Ectodermal cell (in vitro differentiated cells): ENCODE measurements around the gene GALR2.

Source experiments
- H3K27ac ChIP-seq: 2 replicates; pipeline ENCODE4 v1.7.0; 2013; ENCODE audit warnings: mild to moderate bottlenecking, low read depth, low read length; ENCODE audit not compliant: insufficient read depth, poor library complexity, severe bottlenecking
- H3K27me3 ChIP-seq: 2 replicates; pipeline ENCODE4 v1.7.0; 2013; ENCODE audit warnings: mild to moderate bottlenecking, low read length; ENCODE audit not compliant: insufficient read depth, control insufficient read depth, poor library complexity, severe bottlenecking
- H3K36me3 ChIP-seq: one replicate; pipeline ENCODE4 v1.7.0; 2013; ENCODE audit warnings: low read length; ENCODE audit not compliant: control insufficient read depth, insufficient read depth
- H3K4me1 ChIP-seq: one replicate; pipeline ENCODE4 v1.7.0; 2013; ENCODE audit warnings: low read length; ENCODE audit not compliant: control insufficient read depth, insufficient read depth
- H3K4me3 ChIP-seq: 2 replicates; pipeline ENCODE4 v1.7.0; 2013; ENCODE audit warnings: low read depth, low read length, control low read depth; ENCODE audit not compliant: insufficient read depth
- H3K9me3 ChIP-seq: 2 replicates; pipeline ENCODE4 v1.7.0; 2013; ENCODE audit warnings: mild to moderate bottlenecking, low read length, moderate library complexity; ENCODE audit not compliant: control insufficient read depth
- WGBS, 2 experiments: methylation state at CpG; one replicate each; pipeline ENCODE4 v1.1.7; 2013; ENCODE audit warnings: missing lambda C conversion rate in 2 of 2; 5-methylcytosine and 5-hydroxymethylcytosine counted together

GALR2 gene

GRCh38 chr17:76097716-76098295 lies 23.2 kb downstream of the GALR2 start:
- H3K4me1 ChIP-seq, result no peaks in the 10 kb centered on the region
- H3K36me3 ChIP-seq, result peaks cover 52% of the 10 kb centered on the region
- H3K4me3 ChIP-seq, result no peak overlapping the region
- no peaks in the 10 kb centered on the region for H3K27me3 ChIP-seq
- 93 to 95% methylated on average over 19 of the region's 19 CpGs for WGBS, 2 experiments
- H3K27ac ChIP-seq, result no peak overlapping the region
- no peaks in the 10 kb centered on the region for H3K9me3 ChIP-seq

DNA sequence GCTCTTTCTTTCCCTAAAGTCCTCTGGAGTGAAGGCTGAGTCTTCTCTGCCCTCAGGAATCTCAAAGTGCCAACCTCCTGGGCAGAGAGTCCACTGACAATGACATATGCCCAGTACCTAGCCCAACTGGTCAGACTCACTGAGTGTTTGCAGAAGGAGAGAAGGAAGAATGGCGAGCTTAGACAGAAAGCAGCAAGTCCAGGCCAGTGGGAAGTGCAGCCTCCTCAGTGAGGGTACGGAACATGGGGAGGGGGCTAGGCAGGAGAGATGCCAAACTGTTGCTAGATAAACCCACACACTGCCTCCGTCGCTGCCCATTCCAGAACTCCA lies 28.3 kb downstream of the GALR2 start:
- Histone ChIP-seq H3K4me1 (peaks cover 6% of the 10 kb centered on the region), H3K27me3 (no peaks in the 10 kb centered on the region), H3K4me3 (peak overlapping the region; percentile 91), H3K9me3 (no peaks in the 10 kb centered on the region), H3K36me3 (peaks cover 13% of the 10 kb centered on the region), H3K27ac (no peak overlapping the region)
- 8 to 12% methylated on average over 4 of the region's 4 CpGs for WGBS, 2 experiments

GRCh38 chr17:76103274-76104139 lies 28.9 kb downstream of the GALR2 start, which contains the start of gene EXOC7:
EXOC7 (minus strand) TSS chr17:76103787; CDS start chr17:76103692, 95 bp downstream.
- Histone ChIP-seq H3K4me1 (peaks cover 6% of the 10 kb centered on the region), H3K27me3 (no peaks in the 10 kb centered on the region), H3K36me3 (peaks cover 12% of the 10 kb centered on the region), H3K27ac (peak within 1 kb of the TSS; percentile 82), H3K4me3 (peak within 1 kb of the TSS; percentile 91), H3K9me3 (no peaks in the 10 kb centered on the region)
- WGBS, 2 experiments, result 8% methylated on average over 55 of the region's 55 CpGs

DNA sequence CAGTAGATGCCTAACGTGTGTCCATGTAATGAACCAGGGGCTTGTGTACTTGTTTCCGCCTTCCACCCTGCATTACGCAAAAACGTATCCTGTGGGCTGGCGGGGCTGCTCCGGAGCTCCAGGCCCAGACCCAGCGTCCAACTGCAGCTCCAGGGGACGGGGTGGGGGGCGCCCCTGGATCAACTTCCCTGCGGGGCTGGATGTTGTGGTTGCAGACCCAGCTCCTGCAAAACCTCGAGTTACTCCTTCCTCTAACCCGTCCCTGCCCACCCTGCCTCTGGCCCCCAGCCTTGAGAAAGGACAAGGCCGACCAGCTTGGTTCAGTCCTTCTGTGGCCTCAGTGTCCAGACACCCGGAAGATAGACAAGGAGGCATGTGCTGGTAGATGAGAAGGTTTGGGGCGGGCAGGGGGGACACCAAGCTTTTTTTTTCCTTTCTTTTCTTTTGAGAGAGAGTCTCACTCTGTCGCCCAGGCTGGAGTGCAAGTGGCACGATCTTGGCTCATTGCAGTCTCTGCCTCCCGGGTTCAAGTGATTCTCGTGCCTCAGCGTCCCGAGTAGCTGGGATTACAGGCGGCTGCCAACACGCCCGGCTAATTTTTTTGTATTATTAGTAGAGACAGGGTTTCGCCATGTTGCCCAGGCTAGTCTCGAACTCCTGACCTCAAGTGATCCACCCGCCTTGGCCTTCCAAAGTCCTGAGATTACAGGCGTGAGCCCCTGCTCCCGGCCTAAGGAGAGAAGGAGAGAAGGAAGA lies 29.7 kb downstream of the GALR2 start:
- WGBS, 2 experiments, result 91% methylated on average over 29 of the region's 29 CpGs
- H3K4me3 ChIP-seq, result peak overlapping the region; percentile 91

DNA sequence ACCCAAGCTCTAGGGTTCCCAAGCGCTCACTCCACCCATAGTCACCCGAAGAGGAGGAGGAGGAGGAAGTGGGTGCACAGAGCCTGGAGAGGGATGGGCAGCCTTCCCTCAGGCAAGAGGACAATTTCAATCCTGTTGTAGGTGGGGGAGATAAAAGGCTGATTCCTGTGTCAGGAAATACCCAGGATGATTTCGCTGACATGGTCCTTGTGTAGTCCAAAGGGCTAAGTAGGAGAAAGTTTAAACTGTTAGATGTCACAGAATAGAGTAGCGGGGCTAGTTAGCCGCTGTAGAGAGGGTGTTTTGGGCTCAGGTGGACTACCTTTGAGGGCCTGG lies 30.3 kb downstream of the GALR2 start:
- Histone ChIP-seq H3K4me1 (peaks cover 6% of the 10 kb centered on the region), H3K27ac (no peak overlapping the region), H3K27me3 (no peaks in the 10 kb centered on the region), H3K9me3 (no peaks in the 10 kb centered on the region), H3K4me3 (no peak overlapping the region), H3K36me3 (peaks cover 11% of the 10 kb centered on the region)
- 79 to 93% methylated on average over 4 to 5 of the region's 5 CpGs for WGBS, 2 experiments

More for the DNA sequence above, 29.7 kb downstream of the GALR2 start:
- Histone ChIP-seq H3K27ac (peak overlapping the region; percentile 82), H3K27me3 (no peaks in the 10 kb centered on the region), H3K36me3 (peaks cover 12% of the 10 kb centered on the region), H3K9me3 (no peaks in the 10 kb centered on the region), H3K4me1 (peaks cover 6% of the 10 kb centered on the region)

DNA sequence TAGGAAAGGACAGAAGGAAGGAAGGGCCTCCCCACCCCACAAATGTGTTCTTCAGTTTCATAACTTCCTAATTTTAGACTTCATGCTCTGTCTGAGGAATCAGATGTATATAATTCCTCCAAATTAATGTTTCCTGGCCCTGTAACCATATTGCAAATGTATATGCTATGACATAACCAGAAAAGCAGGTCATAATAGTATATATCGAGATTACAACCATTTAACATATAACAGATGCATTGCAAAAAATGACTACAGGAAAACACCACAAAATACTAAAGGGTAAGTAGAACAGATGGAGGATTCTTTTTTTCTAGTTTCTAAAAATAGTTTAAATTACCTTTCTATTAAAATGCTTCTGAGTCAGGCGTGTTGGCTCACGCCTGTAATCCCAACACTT lies 32.1 kb downstream of the GALR2 start:
- no peak overlapping the region for H3K4me3 ChIP-seq
- no peaks in the 10 kb centered on the region for H3K9me3 ChIP-seq
- no peaks in the 10 kb centered on the region for H3K36me3 ChIP-seq
- H3K4me1 ChIP-seq, result peaks cover 6% of the 10 kb centered on the region
- H3K27me3 ChIP-seq, result no peaks in the 10 kb centered on the region
- WGBS, 2 experiments, result 95 to 98% methylated on average over 2 to 3 of the region's 3 CpGs
- H3K27ac ChIP-seq, result no peak overlapping the region

DNA sequence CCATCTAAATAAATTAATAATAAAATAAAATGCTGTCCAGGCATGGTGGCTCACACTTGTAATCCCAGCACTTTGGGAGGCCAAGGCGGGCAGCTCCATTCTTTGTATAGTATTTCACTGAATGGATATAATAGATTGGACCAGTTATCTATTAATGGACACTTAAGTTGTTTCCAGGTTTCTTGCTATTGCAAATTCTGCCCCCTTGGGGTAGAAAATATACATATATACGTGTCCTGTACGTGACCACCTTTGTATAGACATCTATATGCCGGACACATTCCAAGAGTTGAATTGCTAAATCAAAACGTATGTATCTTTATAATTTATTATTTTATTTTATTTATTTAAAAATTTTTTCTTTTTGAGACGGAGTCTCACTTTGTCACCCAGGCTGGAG lies 32.9 kb downstream of the GALR2 start:
- 95 to 96% methylated on average over 3 to 5 of the region's 6 CpGs for WGBS, 2 experiments
- Histone ChIP-seq H3K4me1 (peaks cover 6% of the 10 kb centered on the region), H3K36me3 (no peaks in the 10 kb centered on the region), H3K27ac (no peak overlapping the region), H3K9me3 (no peaks in the 10 kb centered on the region), H3K27me3 (no peaks in the 10 kb centered on the region), H3K4me3 (no peak overlapping the region)

GRCh38 chr17:76111956-76112355 lies 37.4 kb downstream of the GALR2 start:
- Histone ChIP-seq H3K4me3 (no peak overlapping the region), H3K4me1 (no peaks in the 10 kb centered on the region), H3K27me3 (no peaks in the 10 kb centered on the region), H3K9me3 (no peaks in the 10 kb centered on the region), H3K27ac (no peak overlapping the region), H3K36me3 (no peaks in the 10 kb centered on the region)
- WGBS, 2 experiments, result 93 to 99% methylated on average over 2 of the region's 2 CpGs

- WGBS, 2 experiments, result 83 to 94% methylated on average over 7 of the region's 7 CpGs
Observed at GRCh38 chr17:76115138-76115754, 40.7 kb downstream of the GALR2 start.

More at GRCh38 chr17:76115138-76115754, 40.7 kb downstream of the GALR2 start:
- Histone ChIP-seq H3K9me3 (no peaks in the 10 kb centered on the region), H3K4me1 (peaks cover 6% of the 10 kb centered on the region), H3K36me3 (no peaks in the 10 kb centered on the region), H3K4me3 (no peak overlapping the region), H3K27ac (no peak overlapping the region), H3K27me3 (peaks cover 1% of the 10 kb centered on the region)
